GM21825 (cell line): Measurements from ENCODE around the gene ADARB1.

Source experiments
- ATAC-seq: cut with Tn5 transposase; IDR thresholded peaks from one replicate; pipeline ENCODE4 v1.9.1; 2021; ENCODE audit warnings: mild to moderate bottlenecking, moderate library complexity; ENCODE audit not compliant: unreplicated experiment

Gene ADARB1

DNA sequence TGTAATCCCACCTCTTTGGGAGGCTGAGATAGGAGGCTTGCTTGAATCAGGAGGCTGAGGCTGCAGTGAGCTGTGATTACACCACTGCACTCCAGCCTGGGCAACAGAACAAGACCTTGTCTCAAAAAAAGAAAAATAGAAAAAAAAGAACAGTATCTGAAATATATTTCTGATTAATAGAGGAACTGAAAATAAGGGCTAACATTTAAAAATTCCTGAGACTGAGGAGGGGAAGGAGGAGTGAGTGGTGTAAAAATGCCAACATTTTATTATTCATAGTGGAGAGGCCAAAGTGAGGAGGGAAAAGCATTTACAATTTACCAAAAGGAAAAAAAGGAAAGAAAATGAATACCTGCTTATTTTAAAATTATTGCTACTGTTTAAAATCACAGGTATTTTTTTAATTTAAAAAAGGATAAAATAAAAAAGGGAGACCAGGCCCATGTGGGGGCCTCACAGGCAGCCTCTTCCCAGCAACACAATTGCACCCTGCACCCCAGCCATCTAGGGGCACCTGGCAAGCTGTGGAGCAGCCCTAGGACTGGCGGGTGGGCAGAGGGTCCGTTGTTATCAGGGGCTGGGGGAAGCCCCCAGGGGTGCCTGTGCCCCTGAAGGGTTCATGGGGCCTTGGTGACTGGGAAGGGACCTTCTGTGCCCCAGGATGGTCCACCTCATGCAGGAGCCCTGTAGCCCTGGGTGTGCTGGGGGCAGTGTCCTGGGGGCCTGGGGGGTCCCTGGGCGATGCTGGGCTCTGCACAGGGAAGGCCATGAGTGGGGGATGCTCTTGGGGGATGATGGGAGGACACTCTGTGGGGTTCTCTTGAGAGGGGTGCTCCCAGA is 34.8 kb upstream of the ADARB1 start:
- no peak for ATAC-seq

DNA sequence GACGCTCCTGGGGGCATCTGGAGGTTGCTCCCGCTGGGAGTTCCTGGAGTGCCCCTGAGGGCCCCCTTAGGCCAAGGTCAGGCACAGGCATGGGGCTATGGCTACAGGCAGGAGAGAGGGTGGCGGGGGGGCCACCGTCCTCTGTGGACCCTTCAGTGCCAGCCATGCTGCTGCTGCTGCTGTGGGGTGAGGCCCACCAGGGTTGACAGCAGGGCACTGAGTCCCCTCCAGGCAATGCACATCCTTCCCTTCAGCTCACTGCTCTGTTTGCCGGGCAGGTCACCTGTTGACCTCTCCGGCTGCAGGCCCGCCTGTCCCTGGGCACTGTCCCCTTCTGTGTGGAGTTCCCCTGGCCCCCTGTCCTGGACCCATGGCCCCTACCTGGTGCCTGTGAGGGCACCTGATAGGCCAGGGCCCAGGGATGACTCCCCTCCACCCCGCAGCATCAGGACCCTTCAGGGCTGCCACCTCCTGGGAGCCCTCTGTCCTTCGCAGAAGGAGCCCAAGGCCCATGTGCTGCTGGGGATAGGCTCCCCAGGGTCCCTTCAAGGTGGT is 34.1 kb upstream of the ADARB1 start:
- ATAC-seq = no peak

DNA sequence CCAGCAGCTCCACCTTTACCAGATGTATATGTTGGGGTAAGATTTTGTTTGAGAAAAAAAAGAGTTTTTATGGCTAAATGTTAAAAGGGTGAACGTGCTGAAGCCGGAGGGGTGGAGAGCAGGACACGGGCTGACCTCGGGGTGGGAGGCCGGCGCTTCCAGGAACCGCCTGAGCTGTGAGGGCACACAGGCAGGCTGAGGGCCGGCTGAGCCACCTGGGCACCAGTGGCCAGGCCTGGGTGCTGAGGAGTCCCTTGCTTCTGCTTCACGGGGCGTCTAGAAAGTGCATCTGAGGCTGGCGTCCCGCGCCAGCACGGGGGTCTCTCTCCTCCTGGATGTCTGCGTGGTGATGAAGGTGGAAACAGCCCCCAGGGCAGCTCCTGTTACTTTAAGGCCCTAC is 33.6 kb upstream of the ADARB1 start:
- no peak for ATAC-seq

DNA sequence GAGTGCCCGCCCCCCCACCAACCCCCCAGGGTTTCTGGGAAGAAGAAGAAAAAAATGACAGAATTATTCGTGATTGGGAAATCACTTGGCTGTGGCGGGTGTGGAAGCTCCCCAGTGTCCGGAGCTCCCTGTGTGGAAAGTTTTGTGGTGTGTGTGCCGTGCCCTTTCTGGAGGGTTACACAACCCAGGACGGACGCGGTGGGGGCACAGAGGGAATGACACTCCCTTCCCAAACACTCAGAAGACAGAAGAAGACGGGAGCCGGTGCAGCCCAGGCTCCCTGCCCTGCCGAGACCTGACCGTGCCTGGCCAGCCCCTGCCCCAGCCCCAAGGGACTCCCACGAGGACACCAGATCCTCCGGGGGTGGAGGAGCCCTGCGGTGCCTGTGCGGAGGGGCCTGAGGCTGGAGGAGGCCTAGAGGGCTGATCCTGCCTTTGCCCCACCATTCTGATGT is 33.0 kb upstream of the ADARB1 start:
- ATAC-seq = no peak

DNA sequence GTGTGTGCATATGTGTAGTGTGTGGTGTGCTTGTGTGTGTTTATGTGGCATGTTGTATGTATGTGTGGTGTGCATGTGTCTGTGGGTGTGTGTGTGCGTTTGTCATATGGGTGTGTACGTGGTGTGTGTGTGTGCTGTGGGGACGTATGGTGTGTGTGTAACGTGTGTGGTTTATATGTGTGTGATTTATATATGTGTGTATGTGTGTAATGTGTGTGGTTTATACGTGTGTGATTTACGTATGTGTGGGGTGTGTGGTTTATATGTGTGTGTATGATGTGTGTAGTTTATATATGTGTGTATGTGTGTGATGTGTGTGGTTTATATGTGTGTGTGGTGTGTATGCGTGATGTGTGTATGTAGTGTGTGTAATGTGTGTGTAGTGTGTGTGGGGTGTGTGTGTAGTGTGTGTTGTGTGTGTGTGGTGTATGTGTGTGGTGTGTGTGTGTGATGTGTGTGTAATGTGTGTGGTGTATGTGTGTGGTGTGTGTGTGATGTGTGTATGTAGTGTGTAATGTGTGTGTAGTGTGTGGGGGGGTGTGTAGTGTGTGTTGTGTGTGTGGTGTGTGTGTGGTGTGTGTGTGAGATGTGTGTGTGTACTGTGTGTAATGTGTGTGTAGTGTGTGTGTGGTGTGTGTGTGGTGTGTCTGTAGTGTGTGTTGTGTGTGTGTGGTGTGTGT is 32.3 kb upstream of the ADARB1 start:
- no peak for ATAC-seq

DNA sequence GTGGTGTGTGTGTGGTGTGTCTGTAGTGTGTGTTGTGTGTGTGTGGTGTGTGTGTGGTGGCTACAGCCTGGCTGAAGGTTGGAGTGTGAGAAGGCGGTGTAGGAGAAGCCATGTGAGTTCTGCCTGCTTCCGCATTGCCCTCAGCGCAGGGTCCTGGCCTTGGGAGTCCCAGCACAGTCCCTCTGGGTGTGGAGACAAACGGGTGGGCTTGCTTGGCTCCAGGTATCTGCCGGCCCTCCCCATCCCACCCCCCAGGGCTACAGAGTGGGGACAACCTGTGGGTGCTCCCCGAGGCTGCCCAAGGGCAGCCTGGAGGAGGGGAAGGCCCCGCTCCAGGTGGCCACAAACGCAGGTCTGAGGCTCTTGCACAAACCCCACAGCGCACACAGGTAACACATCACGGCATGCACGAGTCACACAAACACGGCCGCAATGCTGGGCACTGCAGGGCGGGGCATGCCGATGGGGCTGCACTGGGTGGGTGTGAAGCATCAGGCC is 31.7 kb upstream of the ADARB1 start:
- ATAC-seq = no peak

DNA sequence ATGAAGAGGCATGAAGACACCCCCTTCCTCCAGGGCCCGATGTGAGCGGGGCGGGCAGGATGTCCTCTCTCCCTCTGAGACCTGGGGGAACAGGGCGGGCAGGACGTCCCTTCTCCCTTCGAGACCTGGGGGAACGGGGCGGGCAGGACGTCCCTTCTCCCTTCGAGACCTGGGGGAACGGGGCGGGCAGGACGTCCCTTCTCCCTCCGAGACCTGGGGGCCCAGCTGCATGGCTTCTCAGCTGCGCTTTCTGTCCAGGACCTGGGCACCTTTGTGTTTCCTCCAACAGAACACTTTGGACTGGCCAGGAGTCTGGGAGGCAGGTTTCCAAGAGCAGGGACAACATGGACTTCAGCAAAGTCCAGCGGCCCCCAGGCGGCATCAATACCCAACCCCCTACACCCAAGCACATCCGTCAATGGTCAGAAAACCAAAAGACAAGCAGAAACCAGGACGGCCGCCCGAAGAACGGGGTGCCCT is 30.8 kb upstream of the ADARB1 start:
- ATAC-seq = no peak

DNA sequence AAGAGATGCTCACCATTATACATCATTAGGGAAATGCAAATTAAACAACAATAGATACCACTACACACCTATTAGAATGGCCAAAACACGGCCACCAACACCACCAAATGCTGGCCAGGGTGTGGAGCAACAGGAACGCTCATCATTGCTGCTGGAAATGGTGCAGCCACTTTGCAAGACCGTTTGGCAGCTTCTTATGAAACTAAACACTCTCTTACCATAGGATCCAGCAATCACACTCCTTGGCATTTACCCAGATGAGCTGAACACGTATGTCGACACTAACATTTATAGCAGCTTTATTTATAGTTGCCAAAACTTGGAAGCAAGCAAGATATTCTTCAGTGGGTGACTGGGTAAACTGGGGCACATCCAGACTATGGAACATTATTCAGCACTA is 28.9 kb upstream of the ADARB1 start:
- ATAC-seq = no peak

DNA sequence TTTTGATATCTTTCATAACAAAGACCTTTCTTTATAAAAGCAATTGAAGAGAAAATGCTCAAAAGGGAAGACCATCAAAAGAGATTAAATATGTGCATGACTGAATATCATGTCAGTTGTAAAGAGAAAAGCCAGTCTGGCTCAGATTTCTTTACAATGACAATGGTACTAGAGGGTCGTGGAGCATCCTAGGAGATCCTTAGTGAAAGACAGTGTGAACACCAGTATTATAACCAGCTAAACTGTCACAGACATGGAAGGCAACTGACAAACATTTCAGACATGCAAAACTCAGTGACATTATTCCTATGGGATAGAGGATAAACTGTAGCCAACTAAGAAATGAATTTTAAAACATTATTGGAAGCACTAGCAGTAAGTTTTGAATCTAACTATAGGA is 27.1 kb upstream of the ADARB1 start:
- ATAC-seq = no peak

DNA sequence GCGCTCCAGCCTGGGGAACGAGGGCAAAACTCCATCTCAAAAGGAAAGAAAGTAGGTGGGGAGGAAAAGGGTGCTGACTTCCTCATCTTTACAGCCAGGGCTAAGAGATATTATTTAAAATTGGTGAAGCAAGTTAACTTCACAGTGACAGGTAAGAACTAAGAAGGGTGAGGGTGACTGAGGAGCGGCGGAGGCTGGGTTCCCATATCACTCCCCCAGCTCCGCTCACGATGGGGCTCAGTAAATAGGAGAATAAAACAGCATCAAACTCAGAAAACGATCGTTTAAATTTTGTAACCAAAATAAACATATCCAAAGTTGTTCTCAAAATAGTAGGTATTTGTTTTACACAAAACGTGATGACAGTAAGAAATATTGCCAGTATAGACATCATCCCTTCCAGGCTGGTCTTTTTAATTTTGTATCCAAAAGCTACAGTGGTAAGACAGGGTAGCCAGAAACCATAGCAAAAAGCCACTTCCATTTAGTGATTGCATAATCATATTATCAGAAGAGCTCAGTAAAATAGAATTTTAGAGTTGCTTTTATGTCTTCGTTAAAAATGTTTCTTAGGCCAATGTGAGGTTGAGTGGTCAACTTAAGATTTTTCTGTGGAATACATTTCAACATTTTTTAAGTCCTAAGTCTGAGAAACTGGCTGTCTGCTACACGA is 26.2 kb upstream of the ADARB1 start:
- ATAC-seq = no peak

DNA sequence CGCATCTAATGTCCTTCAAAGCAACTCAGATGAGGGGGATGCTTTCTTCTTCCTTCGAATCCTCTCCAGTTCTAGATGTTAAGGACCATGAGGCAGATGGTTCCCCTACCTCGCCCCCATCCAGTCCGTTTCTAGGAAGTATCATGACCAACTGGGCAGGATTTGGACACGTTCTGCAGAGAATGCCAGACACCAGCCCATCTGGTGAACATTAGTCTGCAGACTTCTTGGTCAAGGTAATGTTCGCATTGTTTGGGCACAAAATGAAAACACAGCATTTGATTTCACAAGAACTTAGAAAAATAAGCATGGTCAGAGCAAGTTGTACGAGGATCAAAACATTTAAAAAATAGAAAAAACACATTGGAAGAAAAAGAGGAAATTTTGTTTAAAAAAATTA is 25.4 kb upstream of the ADARB1 start:
- ATAC-seq = no peak

DNA sequence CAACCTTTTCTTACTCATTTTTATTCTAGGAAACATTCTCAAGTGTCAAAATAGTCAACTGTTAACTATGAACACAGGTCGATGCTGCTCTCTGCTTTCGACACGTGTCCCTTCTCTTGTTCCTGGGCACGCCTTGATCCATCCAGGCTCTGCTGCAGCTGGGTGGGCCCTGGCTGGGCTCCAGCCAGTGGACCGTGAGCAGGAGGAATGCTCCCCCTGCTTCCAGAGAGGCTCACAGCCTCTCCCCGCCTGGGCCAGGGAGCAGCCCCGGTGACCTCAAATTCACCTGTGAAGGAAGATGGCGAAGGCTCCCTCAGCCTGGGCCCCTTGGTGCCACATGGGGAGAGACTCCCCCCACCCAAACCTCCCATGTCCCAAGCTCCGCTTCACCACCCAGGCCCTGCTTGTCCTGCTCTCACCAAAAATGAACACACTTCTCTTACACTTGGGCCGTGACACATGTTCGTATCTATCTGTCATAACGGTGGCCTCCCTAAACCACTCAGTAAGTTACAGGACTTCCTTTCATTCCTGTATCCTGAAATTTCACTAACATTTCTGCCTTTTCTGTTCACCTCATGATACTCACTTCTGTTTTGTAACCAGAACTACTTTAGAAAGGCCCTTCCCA is 24.6 kb upstream of the ADARB1 start:
- no peak for ATAC-seq

DNA sequence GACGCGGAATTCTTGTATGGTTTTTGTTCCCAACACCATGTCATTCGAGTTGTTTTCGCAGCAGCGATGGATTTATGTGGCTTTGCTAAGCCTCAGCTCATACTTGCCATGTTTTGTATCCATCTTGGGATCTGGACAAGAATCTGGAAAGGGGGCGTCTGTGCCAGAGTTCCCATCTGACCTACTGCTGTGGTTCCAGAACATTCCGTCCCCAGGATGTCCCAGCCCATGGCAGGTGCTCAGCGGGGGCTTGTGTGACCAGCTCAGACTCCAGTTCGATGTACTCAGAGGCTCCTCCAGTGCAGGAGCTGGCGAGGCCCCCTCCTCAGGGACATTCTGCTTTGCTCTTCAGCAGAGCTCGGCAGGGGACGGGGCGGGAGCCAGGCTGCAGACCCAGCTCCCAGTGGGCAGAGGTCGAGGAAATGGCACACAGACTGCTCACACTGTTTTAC is 24.0 kb upstream of the ADARB1 start:
- ATAC-seq = no peak

DNA sequence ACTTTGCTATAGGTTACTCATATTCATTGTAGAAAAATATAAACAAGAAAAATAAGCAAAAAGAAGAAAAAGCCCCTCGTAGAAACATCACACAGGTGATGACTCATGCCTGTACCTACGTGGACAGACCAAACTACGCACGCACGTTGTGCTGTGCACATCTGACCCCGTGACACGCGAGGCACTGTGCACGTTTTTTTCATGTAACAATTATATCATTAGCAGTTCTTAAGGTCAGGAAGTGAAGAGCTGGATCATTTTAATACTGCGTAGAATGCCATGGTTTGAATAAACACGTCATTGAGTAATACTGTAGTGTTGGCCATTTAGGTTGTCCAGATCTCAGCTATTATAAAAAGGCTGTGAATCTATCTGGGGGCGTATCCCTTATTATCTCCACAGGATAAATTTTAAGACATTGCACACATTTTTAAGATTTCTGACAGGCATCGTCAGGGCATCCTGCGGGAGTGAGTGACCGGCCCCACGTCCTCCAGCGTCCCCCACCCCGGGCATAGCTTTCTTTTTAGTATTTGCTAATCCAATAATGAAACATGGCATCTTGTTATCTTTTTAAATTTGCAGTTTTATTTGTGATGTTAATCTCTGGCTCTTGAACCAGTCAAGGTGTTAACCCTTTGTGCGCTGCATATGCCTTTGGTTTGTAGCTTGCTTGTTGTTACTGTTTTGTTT is 23.4 kb upstream of the ADARB1 start:
- ATAC-seq = no peak

DNA sequence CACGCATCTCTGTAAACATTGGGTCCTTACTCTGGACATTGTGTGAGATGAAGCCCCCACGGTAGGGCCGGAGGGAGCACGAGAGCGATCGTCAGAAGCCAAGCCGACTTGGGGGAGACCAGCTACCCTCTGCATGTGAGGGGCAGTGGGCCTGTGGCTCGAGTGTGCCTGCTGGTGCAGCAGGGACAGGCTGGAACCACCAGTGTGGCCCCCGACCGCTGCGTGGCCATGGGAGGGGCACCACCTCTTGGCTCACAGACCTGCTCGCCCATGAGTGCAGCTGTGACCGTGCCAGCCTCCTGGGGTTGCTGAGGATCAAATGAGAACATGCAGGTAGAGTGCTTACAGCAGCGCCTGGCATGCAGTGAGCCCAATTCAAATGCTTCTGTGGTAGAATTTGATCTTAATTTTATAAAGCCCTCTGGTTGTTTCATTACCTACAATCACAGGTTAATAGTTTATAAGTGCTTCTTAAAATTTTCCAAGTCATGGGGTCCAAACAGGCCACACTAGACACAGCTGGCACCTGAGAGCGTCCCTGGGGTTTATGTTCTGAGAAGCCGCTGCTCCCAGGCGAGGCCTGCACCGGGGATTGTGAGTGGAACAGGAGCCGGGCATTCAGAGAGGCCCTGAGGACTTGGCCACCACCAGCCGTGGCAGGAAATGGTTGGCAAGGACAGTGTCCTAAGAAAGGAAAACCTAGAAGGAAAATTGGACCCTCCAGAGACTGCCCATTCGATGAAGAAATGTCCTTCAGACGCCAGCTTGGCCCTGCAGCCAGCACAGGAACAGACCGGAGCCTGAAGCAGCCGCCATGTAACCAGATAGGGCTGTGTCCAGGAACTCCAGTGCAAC is 22.6 kb upstream of the ADARB1 start:
- ATAC-seq = no peak

DNA sequence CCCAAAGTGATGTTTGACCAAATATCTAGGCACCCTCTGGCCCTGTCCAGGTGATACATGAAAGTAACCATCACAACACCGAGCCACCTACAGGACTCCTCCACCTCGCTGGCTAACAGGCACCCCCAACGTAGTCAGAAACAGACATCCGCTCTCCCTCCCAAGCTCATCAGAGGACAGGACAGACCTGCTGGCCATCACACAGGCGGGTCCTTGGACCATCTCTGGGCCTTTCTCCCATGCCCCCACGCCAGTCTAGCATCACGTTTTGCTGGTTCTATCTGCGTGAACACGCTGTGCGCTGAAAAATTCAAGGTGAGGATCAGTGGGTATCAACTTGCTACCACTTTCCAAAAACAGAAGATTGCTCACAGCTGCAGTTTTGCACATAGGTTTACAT is 21.4 kb upstream of the ADARB1 start:
- ATAC-seq = no peak

DNA sequence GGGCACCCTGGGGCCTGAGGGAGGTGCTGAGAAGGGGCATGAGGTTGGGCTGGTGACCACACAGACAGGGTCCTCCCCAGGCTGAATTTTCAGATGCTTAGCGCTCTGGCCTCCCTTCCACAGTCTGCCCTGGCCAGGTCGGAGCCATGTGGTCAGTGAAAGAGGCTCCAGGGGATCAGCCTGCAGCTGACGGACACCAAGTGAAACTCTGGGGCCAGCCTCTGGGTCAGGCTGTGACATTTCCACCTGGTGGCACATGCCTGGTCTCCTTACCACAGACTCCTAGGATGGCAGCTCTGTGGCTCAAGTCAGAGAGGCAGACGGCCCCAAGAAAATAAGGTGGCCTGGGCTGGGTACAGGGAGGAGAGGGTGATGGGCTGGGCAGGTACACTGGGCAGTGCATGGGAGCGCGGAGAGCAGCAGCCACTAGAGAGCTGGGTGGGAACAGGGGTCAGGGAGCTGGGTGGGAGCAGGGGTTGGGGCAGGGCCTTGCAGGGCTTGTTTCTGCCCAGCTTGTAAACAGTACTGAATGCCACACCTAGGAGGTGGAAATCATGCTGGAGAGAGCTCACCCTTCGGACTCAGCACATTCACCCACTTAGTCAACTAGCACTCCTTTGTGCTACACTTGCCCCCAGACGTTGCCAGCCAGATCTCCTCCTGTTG is 20.7 kb upstream of the ADARB1 start:
- no peak for ATAC-seq

DNA sequence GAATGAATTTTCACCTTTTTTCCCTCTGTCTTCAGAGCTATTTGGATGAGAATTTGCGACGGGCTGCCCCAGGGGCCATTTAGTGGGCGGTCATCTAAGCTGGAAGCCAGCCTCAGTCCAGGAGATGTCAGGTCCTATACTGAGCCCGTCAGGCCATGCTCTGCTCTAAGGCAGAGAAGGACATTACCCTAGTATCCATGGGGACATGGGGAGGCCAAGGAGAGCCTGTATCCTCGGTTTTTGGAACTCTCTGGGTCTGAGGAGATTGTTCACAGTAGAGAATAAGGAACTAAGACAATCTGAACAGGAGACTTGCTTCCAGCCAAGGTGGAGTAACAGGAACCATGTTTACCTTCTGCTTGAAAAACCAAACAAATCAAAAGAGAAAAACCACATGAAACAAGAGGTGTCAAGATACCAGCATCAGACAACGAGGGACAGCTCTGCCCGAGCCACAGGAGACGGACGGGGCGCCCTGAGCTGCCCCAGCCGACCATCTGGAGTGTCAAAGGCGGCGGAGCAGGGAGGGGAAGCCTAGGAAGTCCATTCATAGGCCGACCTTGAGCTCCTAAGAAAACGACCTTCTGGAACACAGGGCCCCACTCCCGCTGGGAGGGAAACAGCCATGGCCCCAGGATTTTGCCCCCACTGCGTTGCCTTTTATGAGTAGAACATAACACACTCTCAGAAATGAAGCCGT is 20.0 kb upstream of the ADARB1 start:
- ATAC-seq = no peak
